Measurements from ENCODE around the gene BICC1. TPM values are rescaled to one million over a fixed set of nuclear protein-coding genes. Genes with fewer than 3 reads are reported as not detected.

The BICC1 gene
- total RNA-seq, 1 experiment from 2014 or later = not detected

DNA sequence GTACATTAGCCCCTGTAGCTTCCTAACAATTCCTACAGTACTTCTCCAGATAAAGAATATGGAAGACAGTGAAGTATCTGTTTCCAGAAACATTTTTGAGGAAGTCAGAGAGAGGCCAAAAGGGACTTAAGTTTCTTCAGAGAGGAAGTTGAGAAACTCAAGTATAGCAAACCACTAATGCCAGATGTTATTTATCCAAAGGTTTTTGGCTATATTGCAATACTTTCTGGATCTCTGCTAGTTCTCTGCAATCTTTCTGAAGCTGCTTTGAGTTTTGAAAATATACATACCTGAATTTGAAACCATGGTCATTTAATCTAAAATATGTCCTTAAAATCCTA lies 64.7 kb downstream of the BICC1 start:
- Histone ChIP-seq H2AFZ (ENCODE audit: low read depth, low read length, poor library complexity, severe bottlenecking) (no peak overlapping the region), H3K27me3 (ENCODE audit: insufficient read depth, low read length) (peaks cover 28% of the 10 kb centered on the region), H3K79me2 (ENCODE audit: insufficient read depth, low read length) (no peaks in the 10 kb centered on the region), H3K9me3 (ENCODE audit: control insufficient read depth in 1 of 2, insufficient read depth in 1 of 2, low read depth in 1 of 2, low read length in 2 of 2) (no peaks in the 10 kb centered on the region), H3K27ac (ENCODE audit: low read depth, low read length) (no peak overlapping the region), H3K9ac (ENCODE audit: low read length) (no peak overlapping the region), H3K4me3 (replicated peaks in 1 of 2; ENCODE audit: low read depth in 1 of 2, low read length in 2 of 2) (no peak overlapping the region), H4K20me1 (ENCODE audit: insufficient read depth) (no peaks in the 10 kb centered on the region), H3K4me1 (ENCODE audit: control insufficient read depth in 1 of 2, insufficient read depth in 2 of 2, low read length in 2 of 2) (no peaks in the 10 kb centered on the region), H3K9me2 (ENCODE audit: insufficient read depth) (no peaks in the 10 kb centered on the region), H3K4me2 (ENCODE audit: low read length) (no peak overlapping the region), H3K36me3 (ENCODE audit: control insufficient read depth in 1 of 2, insufficient read depth in 2 of 2, low read length in 2 of 2) (no peaks in the 10 kb centered on the region)
- ATAC-seq = no peak
- POLR2A ChIA-PET = no interaction called here
- TF ChIP-seq RAD21 (IDR thresholded peaks at IDR 0.05; ENCODE audit: low read depth) (no peak), CEBPB (IDR thresholded peaks at IDR 0.05; ENCODE audit: low read depth) (no peak), ELF1 (IDR thresholded peaks at IDR 0.05; ENCODE audit: borderline replicate concordance, low read depth) (no peak), YY1 (IDR thresholded peaks at IDR 0.05; ENCODE audit: extremely low read depth, insufficient replicate concordance, low read depth, low read length) (no peak), JUND (IDR thresholded peaks at IDR 0.05) (no peak), EGR1 (IDR thresholded peaks at IDR 0.05; ENCODE audit: low read depth) (no peak), POLR2AphosphoS5 (IDR thresholded peaks at IDR 0.05; ENCODE audit: low read depth, low read length) (no peak), SIN3A (IDR thresholded peaks at IDR 0.05; ENCODE audit: low read depth) (no peak), SP1 (IDR thresholded peaks at IDR 0.05; ENCODE audit: low read depth) (no peak), FOSL1 (IDR thresholded peaks at IDR 0.05; ENCODE audit: low read depth) (no peak), SRF (IDR thresholded peaks at IDR 0.05; ENCODE audit: low read depth) (no peak), TCF7L2 (IDR thresholded peaks at IDR 0.05; ENCODE audit: borderline replicate concordance, extremely low read depth, insufficient read depth, insufficient read length) (no peak), ZFX (IDR thresholded peaks at IDR 0.05) (no peak), EZH2phosphoT487 (IDR thresholded peaks at IDR 0.05; ENCODE audit: borderline replicate concordance) (no peak)
- TF ChIP-seq, protein P1, sequence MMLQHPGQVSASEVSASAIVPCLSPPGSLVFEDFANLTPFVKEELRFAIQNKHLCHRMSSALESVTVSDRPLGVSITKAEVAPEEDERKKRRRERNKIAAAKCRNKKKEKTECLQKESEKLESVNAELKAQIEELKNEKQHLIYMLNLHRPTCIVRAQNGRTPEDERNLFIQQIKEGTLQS (IDR thresholded peaks at IDR 0.05) = no peak
- TF ChIP-seq, protein P2, sequence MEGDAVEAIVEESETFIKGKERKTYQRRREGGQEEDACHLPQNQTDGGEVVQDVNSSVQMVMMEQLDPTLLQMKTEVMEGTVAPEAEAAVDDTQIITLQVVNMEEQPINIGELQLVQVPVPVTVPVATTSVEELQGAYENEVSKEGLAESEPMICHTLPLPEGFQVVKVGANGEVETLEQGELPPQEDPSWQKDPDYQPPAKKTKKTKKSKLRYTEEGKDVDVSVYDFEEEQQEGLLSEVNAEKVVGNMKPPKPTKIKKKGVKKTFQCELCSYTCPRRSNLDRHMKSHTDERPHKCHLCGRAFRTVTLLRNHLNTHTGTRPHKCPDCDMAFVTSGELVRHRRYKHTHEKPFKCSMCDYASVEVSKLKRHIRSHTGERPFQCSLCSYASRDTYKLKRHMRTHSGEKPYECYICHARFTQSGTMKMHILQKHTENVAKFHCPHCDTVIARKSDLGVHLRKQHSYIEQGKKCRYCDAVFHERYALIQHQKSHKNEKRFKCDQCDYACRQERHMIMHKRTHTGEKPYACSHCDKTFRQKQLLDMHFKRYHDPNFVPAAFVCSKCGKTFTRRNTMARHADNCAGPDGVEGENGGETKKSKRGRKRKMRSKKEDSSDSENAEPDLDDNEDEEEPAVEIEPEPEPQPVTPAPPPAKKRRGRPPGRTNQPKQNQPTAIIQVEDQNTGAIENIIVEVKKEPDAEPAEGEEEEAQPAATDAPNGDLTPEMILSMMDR (IDR thresholded peaks at IDR 0.05 in 2 of 3, conservative IDR thresholded peaks at IDR 0.05 in 1 of 3; ENCODE audit: borderline replicate concordance in 1 of 3, insufficient read depth in 1 of 3, low read depth in 2 of 3, low read length in 2 of 3) = no peak
- CTCF ChIA-PET = no interaction called here
- RAD21 ChIA-PET (ENCODE audit: low non-redundant PET in 1 of 2, low total read pairs in 2 of 2, uncharacterized antibody in 2 of 2, unreplicated experiment in 2 of 2) = no interaction called here
- intact Hi-C loops (cut with micrococcal nuclease) = loop anchor here (5.0 kb wide), 1 partner anchor 125 kb away; no protein-coding TSS in a partner anchor
- no peak for DNase-seq (ENCODE audit: low read depth, low spot score)
- no TSS peak for BruUV-seq (replicated peaks)
